ENCODE data around the gene IL5RA. TPM values are rescaled to one million over a fixed set of nuclear protein-coding genes. Genes with fewer than 3 reads are reported as not detected.

IL5RA gene
- total RNA-seq, 4 donors from 2014 or later, result 0.10 TPM; not detected in 3

DNA sequence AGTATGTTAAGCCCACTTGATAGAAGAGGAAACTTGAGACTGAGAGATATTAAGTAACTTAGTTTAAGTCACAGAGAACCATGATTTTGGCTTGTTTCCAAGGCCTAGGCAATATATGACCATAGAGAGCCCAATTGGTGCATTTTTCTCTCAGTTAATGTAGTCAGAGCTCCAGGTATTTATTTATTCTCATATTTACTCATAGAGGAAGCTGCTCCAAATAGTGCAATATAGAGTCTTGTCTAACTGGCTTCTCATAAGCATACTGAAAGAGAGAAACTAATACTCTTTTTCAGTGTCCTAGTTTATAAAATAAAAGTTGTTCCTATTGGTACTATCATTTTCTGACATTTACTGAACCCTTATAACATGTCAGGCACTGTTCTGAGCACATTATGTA is 31.8 kb upstream of the IL5RA start:
- no peak for DNase-seq (ENCODE audit: low spot score in 2 of 2)
- intact Hi-C loops (cut with DNase I; ENCODE audit: low total_unique reads), result no loop called here
- TF ChIP-seq, protein P1, sequence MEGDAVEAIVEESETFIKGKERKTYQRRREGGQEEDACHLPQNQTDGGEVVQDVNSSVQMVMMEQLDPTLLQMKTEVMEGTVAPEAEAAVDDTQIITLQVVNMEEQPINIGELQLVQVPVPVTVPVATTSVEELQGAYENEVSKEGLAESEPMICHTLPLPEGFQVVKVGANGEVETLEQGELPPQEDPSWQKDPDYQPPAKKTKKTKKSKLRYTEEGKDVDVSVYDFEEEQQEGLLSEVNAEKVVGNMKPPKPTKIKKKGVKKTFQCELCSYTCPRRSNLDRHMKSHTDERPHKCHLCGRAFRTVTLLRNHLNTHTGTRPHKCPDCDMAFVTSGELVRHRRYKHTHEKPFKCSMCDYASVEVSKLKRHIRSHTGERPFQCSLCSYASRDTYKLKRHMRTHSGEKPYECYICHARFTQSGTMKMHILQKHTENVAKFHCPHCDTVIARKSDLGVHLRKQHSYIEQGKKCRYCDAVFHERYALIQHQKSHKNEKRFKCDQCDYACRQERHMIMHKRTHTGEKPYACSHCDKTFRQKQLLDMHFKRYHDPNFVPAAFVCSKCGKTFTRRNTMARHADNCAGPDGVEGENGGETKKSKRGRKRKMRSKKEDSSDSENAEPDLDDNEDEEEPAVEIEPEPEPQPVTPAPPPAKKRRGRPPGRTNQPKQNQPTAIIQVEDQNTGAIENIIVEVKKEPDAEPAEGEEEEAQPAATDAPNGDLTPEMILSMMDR (IDR thresholded peaks at IDR 0.05), result no peak
- TF ChIP-seq POLR2A (IDR thresholded peaks at IDR 0.05), result no peak
- H3K4me3 ChIP-seq (ENCODE audit: low read depth, poor library complexity, severe bottlenecking), result no peak overlapping the region

DNA sequence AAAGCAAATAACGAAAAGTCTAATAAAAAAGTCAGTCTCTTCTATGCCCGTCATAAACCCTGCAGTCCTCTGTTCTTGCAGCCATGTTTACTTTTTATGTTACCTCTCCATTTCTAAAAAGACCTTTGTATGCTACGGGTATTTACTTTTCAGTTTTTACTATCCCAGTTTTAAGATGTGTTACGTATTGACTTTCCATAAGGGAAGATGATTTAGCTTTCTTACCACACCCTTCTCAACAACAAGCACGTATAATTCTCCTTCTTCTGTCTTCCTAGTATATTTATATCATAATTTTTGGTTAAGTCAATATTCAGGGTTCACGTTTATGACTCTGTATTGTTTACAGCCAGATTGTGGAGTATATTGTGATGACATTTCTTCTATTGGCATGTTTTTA is 27.4 kb upstream of the IL5RA start:
- TF ChIP-seq, protein P1 (IDR thresholded peaks at IDR 0.05), result no peak
- TF ChIP-seq POLR2A (IDR thresholded peaks at IDR 0.05), result no peak
- intact Hi-C loops (cut with DNase I; ENCODE audit: low total_unique reads), result no loop called here
- no peak overlapping the region for H3K4me3 ChIP-seq (ENCODE audit: low read depth, poor library complexity, severe bottlenecking)
- no peak for DNase-seq (ENCODE audit: low spot score in 2 of 2)
- 89 to 92% methylated on average over 6 of the region's 6 CpGs for WGBS, 2 donors

DNA sequence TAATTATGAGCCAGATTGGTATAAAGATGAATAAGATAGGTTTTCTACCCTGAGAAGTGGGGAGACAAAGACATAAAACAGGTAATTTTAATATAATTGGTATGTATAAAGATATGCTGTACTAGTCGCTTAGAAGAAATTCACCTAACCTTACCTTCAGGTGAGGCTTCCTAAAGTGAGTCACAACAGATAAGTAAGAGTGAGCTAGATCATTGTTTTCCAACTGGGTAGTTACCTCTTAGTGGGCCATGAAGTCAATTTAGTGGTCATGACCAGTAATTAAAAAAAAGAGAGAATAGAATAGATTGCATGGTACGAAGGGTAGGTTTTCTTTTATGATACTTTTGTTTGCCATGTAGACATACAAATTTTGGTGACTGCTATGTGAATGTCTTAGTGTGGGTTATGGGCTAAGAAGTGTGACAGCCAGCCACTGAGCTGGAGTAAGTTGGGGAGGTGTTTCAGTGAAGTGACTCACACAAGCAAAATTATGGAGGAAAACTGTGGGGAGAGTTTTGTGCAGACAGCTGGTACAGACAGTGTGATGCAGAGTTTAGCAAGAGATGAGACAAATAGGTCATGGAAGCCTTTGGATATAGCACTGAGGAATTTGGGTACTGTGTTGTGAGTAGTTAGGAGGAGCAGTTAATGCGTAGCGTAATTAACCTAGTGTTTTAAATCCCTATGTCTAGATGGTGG is 24.7 kb upstream of the IL5RA start:
- no peak overlapping the region for H3K4me3 ChIP-seq (ENCODE audit: low read depth, poor library complexity, severe bottlenecking)
- TF ChIP-seq POLR2A (IDR thresholded peaks at IDR 0.05), result no peak
- TF ChIP-seq, protein P1 (IDR thresholded peaks at IDR 0.05), result no peak
- DNase-seq (ENCODE audit: low spot score in 2 of 2), result no peak
- intact Hi-C loops (cut with DNase I; ENCODE audit: low total_unique reads), result no loop called here
- WGBS, 2 donors, result 91 to 95% methylated on average over 4 of the region's 4 CpGs

DNA sequence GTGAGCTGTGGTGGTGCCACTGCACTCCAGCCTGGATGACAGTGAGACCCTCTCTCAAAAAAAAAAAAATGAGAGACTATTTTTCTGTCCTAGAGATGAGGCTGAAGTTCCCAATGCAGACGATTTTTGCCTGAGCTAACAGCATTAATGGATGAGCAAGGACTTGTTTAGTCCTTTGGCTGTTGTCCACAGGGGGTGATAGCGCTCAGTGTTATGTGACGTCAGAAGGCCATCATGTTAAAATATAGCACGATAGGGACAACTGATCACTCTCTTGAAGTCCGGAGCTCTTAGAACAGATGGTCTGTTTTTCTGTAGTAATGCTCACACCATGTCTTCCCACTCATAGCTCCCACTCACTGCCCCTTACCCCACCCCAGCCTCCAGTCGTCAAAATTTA is 23.3 kb upstream of the IL5RA start:
- TF ChIP-seq, protein P1 (IDR thresholded peaks at IDR 0.05), result no peak
- TF ChIP-seq POLR2A (IDR thresholded peaks at IDR 0.05), result no peak
- DNase-seq (ENCODE audit: low spot score in 2 of 2), result no peak
- H3K4me3 ChIP-seq (ENCODE audit: low read depth, poor library complexity, severe bottlenecking), result no peak overlapping the region
- intact Hi-C loops (cut with DNase I; ENCODE audit: low total_unique reads), result no loop called here
- WGBS, 2 donors, result 81 to 88% methylated on average over 6 of the region's 6 CpGs

DNA sequence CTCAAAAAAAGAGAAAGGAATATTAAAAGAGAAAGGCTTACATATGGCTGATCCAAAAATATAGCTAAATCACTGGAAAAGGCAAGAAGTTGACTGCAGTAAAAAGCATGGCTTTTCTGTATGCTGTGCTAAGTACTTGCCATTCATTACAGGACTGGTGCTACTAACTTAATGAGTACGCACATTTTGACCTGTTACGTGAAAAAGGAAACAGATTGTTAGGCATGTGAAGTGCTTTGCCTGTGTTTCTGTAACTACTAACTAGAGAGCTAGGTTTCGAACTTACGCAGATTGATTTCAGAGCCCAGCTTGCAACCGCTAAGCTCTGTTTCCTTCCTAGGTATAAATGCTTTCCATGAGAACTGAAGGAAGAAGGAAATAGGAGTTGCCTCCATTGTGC is 19.4 kb upstream of the IL5RA start:
- no peak for DNase-seq (ENCODE audit: low spot score in 2 of 2)
- intact Hi-C loops (cut with DNase I; ENCODE audit: low total_unique reads), result no loop called here
- no peak overlapping the region for H3K4me3 ChIP-seq (ENCODE audit: low read depth, poor library complexity, severe bottlenecking)
- 74 to 78% methylated on average over 5 of the region's 5 CpGs for WGBS, 2 donors
- no peak for TF ChIP-seq POLR2A (IDR thresholded peaks at IDR 0.05)
- TF ChIP-seq, protein P1 (IDR thresholded peaks at IDR 0.05), result no peak
